GM12865 (cell line): ENCODE measurements around the gene HDGF.

ENCODE experiments used
- DNase-seq: peaks from one replicate; pipeline ENCODE4 v3.0.0; 2010; ENCODE audit warnings: low read depth
- H3K4me3 ChIP-seq: 2 replicates; pipeline ENCODE4 v1.5.1; 2011; ENCODE audit warnings: mild to moderate bottlenecking, low read depth, low read length, control low read depth
- TF ChIP-seq, protein P1 (sequence below): IDR thresholded peaks from 2 replicates; pipeline ENCODE4 v1.5.1; 2011; ENCODE audit warnings: low read length, control low read depth, low read depth, inconsistent platforms; ENCODE audit not compliant: insufficient read depth; ENCODE audit errors: missing control alignments

HDGF gene

GRCh38 chr1:156789621-156790318, 38.3 kb upstream of the HDGF start:
- TF ChIP-seq, protein P1, sequence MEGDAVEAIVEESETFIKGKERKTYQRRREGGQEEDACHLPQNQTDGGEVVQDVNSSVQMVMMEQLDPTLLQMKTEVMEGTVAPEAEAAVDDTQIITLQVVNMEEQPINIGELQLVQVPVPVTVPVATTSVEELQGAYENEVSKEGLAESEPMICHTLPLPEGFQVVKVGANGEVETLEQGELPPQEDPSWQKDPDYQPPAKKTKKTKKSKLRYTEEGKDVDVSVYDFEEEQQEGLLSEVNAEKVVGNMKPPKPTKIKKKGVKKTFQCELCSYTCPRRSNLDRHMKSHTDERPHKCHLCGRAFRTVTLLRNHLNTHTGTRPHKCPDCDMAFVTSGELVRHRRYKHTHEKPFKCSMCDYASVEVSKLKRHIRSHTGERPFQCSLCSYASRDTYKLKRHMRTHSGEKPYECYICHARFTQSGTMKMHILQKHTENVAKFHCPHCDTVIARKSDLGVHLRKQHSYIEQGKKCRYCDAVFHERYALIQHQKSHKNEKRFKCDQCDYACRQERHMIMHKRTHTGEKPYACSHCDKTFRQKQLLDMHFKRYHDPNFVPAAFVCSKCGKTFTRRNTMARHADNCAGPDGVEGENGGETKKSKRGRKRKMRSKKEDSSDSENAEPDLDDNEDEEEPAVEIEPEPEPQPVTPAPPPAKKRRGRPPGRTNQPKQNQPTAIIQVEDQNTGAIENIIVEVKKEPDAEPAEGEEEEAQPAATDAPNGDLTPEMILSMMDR = no peak
- H3K4me3 ChIP-seq = no peak overlapping the region
- DNase-seq = no peak

- TF ChIP-seq, protein P1 = no peak
- no peak overlapping the region for H3K4me3 ChIP-seq
- no peak for DNase-seq
Observed at GRCh38 chr1:156788136-156788535, 36.7 kb upstream of the HDGF start.

DNA sequence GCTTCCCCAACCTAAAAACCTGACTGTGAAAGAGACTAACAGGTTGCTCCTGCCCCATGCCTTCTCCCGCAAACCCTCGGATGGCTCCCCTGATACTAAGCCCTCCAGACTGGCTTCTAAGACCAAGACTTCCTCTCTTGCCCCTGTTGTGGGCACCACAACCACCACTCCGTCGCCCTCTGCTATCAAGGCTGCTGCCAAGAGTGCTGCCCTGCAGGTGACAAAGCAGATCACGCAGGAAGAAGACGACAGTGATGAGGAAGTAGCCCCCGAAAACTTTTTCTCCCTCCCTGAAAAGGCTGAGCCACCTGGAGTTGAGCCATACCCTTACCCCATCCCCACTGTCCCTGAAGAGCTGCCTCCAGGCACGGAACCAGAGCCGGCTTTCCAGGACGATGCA, 35.2 kb upstream of the HDGF start:
- DNase-seq = no peak
- TF ChIP-seq, protein P1 = no peak
- no peak overlapping the region for H3K4me3 ChIP-seq

DNA sequence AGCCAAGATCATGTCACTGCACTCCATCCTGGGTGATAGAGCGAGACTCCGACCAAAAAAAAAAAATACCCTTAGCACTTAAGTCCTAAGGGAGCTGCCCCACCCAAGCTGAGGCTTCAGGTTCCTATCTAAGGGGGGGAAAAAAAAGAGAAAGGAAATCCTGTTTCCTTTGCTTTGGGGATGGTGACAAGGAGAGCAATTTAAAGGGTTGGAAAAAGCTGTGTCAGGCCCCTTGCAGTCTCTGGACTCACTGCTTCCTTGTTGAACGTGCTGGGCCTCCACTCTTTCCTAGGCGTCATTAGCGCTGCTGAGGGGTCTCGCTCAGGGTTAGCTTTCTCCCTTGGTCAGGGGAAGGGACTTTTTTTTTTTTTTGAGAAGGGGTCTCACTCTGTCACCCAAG, 34.0 kb upstream of the HDGF start:
- TF ChIP-seq, protein P1 = no peak
- no peak for DNase-seq

DNA sequence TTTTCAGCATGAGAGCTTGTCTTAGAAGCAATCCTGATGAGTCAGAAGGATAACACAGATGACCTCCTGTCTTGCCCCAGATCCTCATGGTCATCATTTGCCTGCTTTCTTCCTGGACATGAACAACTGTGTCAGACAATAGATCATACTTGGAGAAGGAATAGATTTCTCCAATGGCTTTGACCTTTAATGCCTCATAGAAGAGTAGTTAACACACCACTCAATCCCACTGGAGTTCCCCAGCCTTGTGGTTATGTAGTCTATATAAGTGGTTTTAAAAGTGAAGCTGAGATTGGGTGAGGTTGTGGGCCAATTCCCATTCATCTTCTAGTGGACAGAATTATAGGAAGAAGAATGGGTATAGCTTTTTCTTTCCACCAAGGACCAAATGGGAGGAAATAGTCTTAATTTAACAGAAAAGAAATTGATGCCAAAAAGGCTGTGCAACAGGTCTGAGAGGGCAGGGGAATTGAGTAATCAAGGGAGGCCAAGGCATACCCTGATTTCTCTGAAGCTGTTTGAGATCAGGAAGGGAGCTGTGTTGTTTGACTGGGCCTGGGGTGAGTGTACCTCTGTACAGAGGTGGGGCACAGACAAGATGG, 30.2 kb upstream of the HDGF start:
- no peak for DNase-seq
- H3K4me3 ChIP-seq = no peak overlapping the region
- TF ChIP-seq, protein P1 = no peak

More for the DNA sequence above, 34.0 kb upstream of the HDGF start:
- H3K4me3 ChIP-seq = no peak overlapping the region

- TF ChIP-seq, protein P1 = no peak
- no peak for DNase-seq
- H3K4me3 ChIP-seq = no peak overlapping the region
Observed at GRCh38 chr1:156777573-156777972, 26.1 kb upstream of the HDGF start.

DNA sequence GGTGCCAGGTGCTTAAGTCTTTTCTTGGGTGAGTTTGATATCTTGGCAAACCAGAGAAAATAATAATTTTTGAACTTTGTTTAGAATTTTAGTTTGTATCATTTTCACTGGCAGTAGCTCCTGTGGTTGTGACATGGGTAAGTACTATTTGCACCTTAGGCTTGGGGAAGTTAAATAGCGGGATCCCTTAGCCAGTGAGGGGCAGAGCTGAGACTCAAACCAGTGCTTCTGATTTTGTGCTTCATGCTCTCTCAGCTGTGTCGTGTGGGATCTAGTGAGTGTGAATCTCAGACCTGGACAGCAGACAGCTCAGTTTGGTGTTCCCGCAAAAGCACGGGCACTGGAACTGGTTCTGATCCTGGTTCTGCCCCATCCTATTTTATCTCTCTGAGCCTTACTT, 25.5 kb upstream of the HDGF start:
- TF ChIP-seq, protein P1 = no peak
- DNase-seq = no peak
- H3K4me3 ChIP-seq = no peak overlapping the region
